Measurements from ENCODE around the gene P2RY4.
A peak's percentile ranks its signal among the peaks of the same experiment; 100 is the strongest.
"Not testable (repeated sequence)": the region's sequence is repeated elsewhere in the genome, so short reads cannot be mapped to it uniquely, and the experiment has no call there.

The P2RY4 gene

GRCh38 chrX:70260104-70260503 is at the start of gene P2RY4:
TSS of gene P2RY4 (minus strand) at chrX:70260204. CDS start at chrX:70259624, 580 bp downstream.
- DNase-seq (ENCODE audit: low read depth, low spot score) = no peak

GRCh38 chrX:70301716-70302115 is 41.7 kb upstream of the P2RY4 start:
- no peak for DNase-seq (ENCODE audit: low read depth, low spot score)

- no peak for DNase-seq (ENCODE audit: low read depth, low spot score)
These were observed 33.6 kb upstream of the P2RY4 start for GRCh38 chrX:70293621-70294020.

GRCh38 chrX:70292788-70293187 is 32.8 kb upstream of the P2RY4 start:
- DNase-seq (ENCODE audit: low read depth, low spot score) = no peak

- peak; percentile 97 for DNase-seq (ENCODE audit: low read depth, low spot score)
These were observed 30.1 kb upstream of the P2RY4 start, which contains the start of the genes KIF4A and PDZD11 for GRCh38 chrX:70289793-70290770. TSS of gene KIF4A (plus strand) at chrX:70290104. CDS start at chrX:70290459, 355 bp downstream. TSS of gene PDZD11 (minus strand) at chrX:70289927. CDS start at chrX:70289341, 586 bp downstream.

GRCh38 chrX:70289168-70289792 is 29.3 kb upstream of the P2RY4 start:
- no peak for DNase-seq (ENCODE audit: low read depth, low spot score)

GRCh38 chrX:70281951-70282350 is 21.9 kb upstream of the P2RY4 start, which contains the start of gene RAB41:
TSS of gene RAB41 (plus strand) at chrX:70282172. CDS start at chrX:70282218, 46 bp downstream.
- DNase-seq (ENCODE audit: low read depth, low spot score) = no peak

GRCh38 chrX:70280573-70280972 is 20.6 kb upstream of the P2RY4 start:
- DNase-seq (ENCODE audit: low read depth, low spot score) = no peak

- no peak for DNase-seq (ENCODE audit: low read depth, low spot score)
These were observed 19.1 kb upstream of the P2RY4 start for GRCh38 chrX:70279081-70279480.

- DNase-seq (ENCODE audit: low read depth, low spot score) = not testable (repeated sequence)
These were observed 14.0 kb upstream of the P2RY4 start for GRCh38 chrX:70274029-70274428.

GRCh38 chrX:70268034-70268433 is 8.0 kb upstream of the P2RY4 start, which contains the start of gene ARR3:
TSS of gene ARR3 (plus strand) at chrX:70268334. CDS start at chrX:70269386, 1,052 bp downstream.
- DNase-seq (ENCODE audit: low read depth, low spot score) = no peak

GRCh38 chrX:70264784-70265183 is 4.8 kb upstream of the P2RY4 start:
- no peak for DNase-seq (ENCODE audit: low read depth, low spot score)

- DNase-seq (ENCODE audit: low read depth, low spot score) = peak; percentile 92
These were observed 3.1 kb upstream of the P2RY4 start for GRCh38 chrX:70262952-70263567.

- DNase-seq (ENCODE audit: low read depth, low spot score) = no peak
These were observed 2.3 kb downstream of the P2RY4 start for GRCh38 chrX:70257423-70258288.

GRCh38 chrX:70255452-70255851 is 4.6 kb downstream of the P2RY4 start:
- no peak for DNase-seq (ENCODE audit: low read depth, low spot score)

GRCh38 chrX:70254909-70255308 is 5.1 kb downstream of the P2RY4 start:
- DNase-seq (ENCODE audit: low read depth, low spot score) = no peak

GRCh38 chrX:70254063-70254400 is 6.0 kb downstream of the P2RY4 start:
- DNase-seq (ENCODE audit: low read depth, low spot score) = no peak

GRCh38 chrX:70253377-70254062 is 6.5 kb downstream of the P2RY4 start:
- DNase-seq (ENCODE audit: low read depth, low spot score) = no peak

GRCh38 chrX:70252491-70252890 is 7.5 kb downstream of the P2RY4 start:
- DNase-seq (ENCODE audit: low read depth, low spot score) = no peak

- no peak for DNase-seq (ENCODE audit: low read depth, low spot score)
These were observed 12.8 kb downstream of the P2RY4 start for GRCh38 chrX:70247252-70247651.

All from ELF-1 (cell line).